GM13976 (cell line): ENCODE measurements around the gene TBC1D16.

Experiments used
- DNase-seq: peaks from one replicate; pipeline ENCODE4 v3.0.0; 2012; ENCODE audit warnings: low spot score
- in situ Hi-C: fragments of 300-500 bp; cut with MboI; formaldehyde crosslinking; loops from one replicate; pipeline ENCODE4 v1.12.0; 2022; ENCODE audit warnings: low sequenced_read_pairs, mixed read lengths, inconsistent platforms; ENCODE audit not compliant: unreplicated experiment
- TF ChIP-seq, protein P1 (sequence below): IDR thresholded peaks from 2 replicates; pipeline ENCODE4 v1.5.1; 2012; ENCODE audit warnings: borderline replicate concordance, mild to moderate bottlenecking; ENCODE audit not compliant: insufficient read depth; ENCODE audit errors: extremely low read depth, missing control alignments, control extremely low read depth

TBC1D16 gene

DNA sequence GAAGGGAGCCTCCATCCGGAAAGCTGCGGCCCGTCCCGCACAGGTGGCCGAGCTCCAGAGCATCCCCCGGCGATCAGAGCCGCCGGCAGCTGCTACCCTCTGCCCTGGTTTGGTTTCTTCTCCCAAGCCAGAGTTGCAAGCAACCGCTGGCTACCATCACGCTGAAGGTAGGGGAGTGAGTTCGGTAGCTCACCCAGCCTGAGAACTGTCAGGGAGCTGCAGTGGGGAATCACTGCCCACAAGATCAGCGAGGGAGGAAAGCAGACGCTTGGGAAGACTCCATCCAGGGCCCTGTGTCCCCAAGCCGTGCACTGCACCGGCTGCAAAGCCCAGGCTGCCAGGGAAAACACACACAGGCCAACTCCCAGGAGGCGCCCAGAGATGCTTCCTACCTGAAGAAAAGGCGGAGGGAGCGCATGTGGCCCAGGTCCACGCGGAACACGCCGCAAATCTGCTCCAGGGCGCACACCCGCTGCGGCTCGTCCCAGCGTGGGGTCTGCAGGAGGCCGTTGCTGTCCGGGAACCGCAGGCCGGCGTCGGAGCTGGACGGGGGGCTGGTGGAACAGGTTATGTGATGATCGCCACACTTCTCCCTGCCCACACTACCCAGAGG lies 83.3 kb downstream of the TBC1D16 start:
- no peak for DNase-seq
- TF ChIP-seq, protein P1, sequence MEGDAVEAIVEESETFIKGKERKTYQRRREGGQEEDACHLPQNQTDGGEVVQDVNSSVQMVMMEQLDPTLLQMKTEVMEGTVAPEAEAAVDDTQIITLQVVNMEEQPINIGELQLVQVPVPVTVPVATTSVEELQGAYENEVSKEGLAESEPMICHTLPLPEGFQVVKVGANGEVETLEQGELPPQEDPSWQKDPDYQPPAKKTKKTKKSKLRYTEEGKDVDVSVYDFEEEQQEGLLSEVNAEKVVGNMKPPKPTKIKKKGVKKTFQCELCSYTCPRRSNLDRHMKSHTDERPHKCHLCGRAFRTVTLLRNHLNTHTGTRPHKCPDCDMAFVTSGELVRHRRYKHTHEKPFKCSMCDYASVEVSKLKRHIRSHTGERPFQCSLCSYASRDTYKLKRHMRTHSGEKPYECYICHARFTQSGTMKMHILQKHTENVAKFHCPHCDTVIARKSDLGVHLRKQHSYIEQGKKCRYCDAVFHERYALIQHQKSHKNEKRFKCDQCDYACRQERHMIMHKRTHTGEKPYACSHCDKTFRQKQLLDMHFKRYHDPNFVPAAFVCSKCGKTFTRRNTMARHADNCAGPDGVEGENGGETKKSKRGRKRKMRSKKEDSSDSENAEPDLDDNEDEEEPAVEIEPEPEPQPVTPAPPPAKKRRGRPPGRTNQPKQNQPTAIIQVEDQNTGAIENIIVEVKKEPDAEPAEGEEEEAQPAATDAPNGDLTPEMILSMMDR: no peak
- in situ Hi-C loops: no loop called here

DNA sequence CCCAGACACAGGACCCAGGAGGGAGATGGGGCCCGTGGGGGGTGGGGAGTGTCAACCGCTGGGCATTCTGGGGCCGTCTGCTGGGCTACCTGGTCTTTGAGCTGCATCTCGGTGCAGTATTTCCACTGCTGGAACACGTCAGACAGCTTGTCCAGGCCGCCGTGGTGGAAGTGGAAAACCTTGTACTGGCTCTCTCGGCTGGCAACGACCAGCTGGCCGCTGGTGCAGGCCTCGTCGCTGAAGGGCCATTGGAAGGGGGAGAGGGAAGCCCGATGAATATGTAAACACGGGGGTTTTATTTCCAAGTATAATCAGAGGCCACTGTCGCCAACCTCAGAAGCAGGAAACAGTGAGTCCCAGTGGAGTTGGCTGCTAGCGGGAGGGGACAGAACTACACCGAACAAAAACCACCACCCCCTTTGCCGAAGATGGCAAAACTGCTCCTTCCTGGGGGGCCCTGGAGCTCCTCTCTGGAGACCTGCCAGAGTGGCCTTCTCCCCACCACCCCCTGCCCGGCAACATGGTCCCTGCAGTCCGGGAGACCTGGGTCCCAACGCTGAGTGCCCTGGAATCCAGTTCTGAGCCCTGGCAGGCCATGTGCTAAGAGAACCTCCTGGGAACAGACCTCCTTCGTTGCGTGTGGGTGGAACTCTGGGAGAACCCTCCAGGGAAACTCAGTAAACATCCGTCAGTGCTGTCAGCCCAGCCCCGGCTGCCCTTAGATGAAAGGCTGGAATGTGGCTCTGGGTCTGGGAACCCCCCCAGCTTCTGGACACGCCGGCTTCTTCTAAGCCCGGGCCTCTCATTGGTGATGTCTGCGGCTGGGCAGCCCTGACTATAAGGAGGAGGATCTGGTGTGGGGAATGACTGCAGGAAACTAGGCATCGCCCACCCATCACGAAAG lies 84.1 kb downstream of the TBC1D16 start:
- no peak for DNase-seq
- in situ Hi-C loops: no loop called here
- TF ChIP-seq, protein P1: no peak

DNA sequence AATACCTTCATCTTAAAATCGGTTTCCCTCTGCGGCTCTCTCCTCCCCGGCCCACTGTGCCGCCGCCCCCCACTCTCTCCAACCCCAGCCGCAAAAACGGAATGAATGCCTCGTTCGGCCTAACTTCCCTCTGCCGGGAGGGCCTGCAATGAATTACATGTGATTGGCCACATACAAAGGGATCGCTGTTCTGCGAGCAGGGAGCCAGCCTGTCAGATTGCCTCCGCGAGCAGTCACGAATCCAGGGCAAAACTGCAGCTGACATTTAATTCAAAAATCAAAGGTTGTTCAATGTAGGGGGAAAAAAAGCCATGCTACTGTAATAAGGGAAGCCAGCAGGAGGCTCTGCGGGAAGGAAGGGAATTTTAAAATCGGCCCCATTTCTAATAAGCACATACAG lies 84.9 kb downstream of the TBC1D16 start:
- TF ChIP-seq, protein P1: no peak
- in situ Hi-C loops: no loop called here
- DNase-seq: no peak

GRCh38 chr17:79950306-79950705 lies 85.4 kb downstream of the TBC1D16 start:
- TF ChIP-seq, protein P1: no peak
- in situ Hi-C loops: no loop called here
- DNase-seq: no peak

DNA sequence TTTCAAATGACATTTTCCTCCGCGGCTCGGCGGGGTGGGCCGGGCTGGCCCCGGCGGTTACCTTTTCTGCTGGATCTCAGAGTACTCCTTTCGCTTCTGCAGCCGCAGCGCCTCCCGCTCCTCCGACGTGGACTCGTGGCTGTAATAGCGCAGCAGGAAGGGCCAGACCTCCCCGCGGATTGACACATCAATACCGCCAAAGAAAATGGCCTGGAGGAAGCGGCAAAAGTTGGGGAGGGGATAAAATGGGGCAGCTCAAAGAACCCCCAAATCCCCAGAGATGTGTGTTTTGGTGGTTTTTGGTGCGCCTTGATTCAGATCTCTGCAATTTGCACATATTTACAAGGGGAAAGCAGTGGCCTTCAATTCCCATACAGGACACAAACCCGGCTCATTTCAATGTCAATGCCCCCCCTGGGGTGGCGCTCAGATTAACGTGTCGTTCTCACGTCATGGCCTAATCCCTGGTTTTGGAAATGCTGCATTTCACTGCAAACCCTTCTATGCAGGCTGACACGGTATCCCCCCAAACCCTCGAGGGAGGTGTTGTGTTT lies 85.9 kb downstream of the TBC1D16 start:
- TF ChIP-seq, protein P1: no peak
- in situ Hi-C loops: no loop called here
- no peak for DNase-seq

DNA sequence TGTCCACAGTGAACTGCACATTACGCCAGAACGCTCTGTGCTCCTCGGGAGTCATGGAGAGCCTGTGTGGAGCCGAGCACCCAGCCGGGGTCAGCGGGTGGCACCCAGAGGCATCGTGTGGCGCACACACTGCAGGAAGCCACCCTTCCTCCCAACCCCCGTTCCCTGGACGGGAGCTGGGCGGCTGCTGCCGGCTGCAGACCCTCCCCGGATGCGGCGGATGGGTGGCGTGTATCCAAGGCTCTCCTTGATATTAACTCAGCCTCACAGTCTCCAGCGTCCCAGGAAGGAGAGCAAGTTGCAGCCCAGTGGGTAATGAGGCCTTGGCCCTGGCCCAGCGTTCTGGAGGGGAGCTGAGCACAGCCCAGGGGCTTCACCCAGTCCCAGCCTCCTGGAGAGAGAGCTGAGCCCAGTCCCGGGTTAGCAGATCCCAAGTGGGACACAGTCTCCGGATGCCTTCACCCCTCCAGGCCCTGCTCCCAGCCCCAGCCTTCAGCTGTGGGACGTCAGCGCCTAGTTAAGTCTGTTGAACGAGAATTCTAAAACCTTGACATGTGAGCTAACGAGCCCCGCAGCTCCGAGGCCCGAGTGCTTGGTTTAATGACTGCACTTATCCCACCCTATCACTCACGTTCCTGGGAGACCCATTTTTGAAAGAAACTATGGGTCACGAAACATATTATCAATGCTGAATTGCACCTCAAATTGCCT lies 86.6 kb downstream of the TBC1D16 start:
- TF ChIP-seq, protein P1: no peak
- in situ Hi-C loops: no loop called here
- no peak for DNase-seq
